ENCODE data around the gene BCAR1.
"Not testable (repeated sequence)": the region's sequence is repeated elsewhere in the genome, so short reads cannot be mapped to it uniquely, and the experiment has no call there.

Gene BCAR1

GRCh38 chr16:75246504-75247205 lies 4.8 kb downstream of the BCAR1 start:
- TF ChIP-seq, protein P1, sequence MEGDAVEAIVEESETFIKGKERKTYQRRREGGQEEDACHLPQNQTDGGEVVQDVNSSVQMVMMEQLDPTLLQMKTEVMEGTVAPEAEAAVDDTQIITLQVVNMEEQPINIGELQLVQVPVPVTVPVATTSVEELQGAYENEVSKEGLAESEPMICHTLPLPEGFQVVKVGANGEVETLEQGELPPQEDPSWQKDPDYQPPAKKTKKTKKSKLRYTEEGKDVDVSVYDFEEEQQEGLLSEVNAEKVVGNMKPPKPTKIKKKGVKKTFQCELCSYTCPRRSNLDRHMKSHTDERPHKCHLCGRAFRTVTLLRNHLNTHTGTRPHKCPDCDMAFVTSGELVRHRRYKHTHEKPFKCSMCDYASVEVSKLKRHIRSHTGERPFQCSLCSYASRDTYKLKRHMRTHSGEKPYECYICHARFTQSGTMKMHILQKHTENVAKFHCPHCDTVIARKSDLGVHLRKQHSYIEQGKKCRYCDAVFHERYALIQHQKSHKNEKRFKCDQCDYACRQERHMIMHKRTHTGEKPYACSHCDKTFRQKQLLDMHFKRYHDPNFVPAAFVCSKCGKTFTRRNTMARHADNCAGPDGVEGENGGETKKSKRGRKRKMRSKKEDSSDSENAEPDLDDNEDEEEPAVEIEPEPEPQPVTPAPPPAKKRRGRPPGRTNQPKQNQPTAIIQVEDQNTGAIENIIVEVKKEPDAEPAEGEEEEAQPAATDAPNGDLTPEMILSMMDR (IDR thresholded peaks at IDR 0.05; ENCODE audit: low read depth, low read length) = no peak
- DNase-seq (ENCODE audit: extremely low read depth, low read depth) = no peak

DNA sequence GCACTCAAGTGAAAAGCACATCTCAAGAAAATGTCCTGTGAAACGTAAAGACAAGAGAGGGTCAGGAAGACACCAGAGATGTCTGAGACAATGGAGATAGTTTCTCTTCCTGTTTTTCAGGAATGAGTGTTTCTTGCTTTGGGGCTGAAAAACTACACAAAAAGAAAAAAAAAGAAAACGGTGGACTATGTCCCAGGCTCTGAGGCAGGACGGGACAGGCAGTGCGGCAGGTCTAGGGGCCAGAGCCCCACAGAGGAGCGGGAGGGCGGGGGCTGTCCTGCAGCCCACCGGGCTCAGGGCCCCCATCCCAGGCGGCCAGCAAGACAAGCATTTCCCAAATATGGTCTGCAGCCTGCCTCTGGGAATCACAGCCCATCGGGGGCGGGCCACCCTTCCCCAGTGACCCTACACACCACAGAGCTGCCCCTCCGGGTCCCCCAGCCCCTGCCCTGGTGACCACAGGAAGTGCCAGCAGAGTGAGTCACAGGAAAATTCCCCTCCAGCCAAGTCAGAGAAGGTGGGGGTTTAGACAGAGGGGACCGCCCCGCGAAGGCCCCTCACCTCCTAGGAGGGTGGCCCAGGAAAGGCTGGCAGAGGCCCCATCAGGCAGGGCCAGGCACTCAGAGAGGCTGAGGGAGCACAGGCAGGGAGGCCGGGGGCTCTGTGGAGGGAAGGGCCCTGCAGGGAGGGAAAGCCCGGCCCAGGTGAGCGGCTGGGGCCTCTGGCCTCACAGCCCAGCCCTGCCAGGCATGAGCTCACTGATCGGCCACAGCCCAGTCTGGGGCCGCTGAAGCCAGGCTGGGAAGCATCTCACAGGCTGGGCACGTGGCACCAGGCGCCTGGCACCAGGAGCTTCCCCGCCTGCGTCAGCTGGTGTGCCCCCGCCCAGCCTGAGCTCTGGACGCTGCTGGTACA lies 6.3 kb downstream of the BCAR1 start:
- DNase-seq (ENCODE audit: extremely low read depth, low read depth) = peak; percentile 87
- TF ChIP-seq, protein P1 (IDR thresholded peaks at IDR 0.05; ENCODE audit: low read depth, low read length) = no peak

GRCh38 chr16:75244225-75244809 lies 7.1 kb downstream of the BCAR1 start:
- no peak for DNase-seq (ENCODE audit: extremely low read depth, low read depth)

DNA sequence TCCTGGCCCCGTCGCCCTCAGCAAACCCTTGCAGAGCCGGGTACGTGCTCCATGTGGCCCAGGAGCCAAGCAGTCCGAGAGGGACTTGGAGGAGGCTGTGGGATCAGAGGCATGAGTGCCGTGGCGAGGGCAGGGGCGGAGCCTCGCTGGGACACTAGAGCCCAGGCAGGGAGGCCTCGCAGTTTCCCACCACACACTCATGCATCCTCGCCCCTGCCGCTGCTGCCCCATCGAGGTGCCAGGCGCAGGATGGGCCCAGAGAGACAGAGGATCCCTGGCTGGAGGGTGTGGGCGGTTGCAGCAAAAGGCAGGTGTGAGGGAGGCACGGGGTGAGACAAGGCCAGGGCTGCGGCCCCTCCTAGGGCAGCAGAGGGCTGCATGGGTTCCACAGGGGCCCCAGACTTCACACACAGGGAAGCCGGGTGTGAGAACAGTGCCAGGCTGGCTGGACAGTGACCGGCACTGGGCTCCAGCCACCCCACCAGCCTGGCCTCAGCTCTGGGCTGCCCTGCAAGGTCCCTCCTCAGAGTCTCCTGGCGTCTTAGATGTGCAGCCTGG lies 7.7 kb downstream of the BCAR1 start:
- DNase-seq (ENCODE audit: extremely low read depth, low read depth) = no peak
- TF ChIP-seq, protein P1 (IDR thresholded peaks at IDR 0.05; ENCODE audit: low read depth, low read length) = no peak

More at GRCh38 chr16:75244225-75244809, 7.1 kb downstream of the BCAR1 start:
- TF ChIP-seq, protein P1 (IDR thresholded peaks at IDR 0.05; ENCODE audit: low read depth, low read length) = no peak

GRCh38 chr16:75242436-75243078 lies 8.9 kb downstream of the BCAR1 start:
- not testable (repeated sequence) for DNase-seq (ENCODE audit: extremely low read depth, low read depth)

DNA sequence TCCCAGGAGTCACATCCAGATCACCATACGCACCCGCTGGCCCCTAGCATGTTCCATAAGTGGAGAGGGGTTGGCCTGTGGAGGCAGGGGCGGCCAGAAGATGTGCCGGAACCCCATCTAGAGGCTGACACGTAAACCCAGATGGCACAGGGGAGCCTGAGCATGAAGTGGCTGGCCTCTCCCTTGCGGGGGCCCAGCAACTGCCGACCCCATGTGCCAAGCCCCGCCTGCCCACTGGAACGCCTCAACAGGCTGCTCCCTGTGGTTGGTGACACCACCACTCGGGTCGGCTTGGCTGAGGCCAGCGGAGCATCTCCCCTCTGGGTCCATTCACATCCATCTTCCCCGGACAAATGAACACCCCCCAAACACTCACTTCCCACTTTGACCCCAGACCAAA lies 9.5 kb downstream of the BCAR1 start:
- TF ChIP-seq, protein P1 (IDR thresholded peaks at IDR 0.05; ENCODE audit: low read depth, low read length) = no peak

DNA sequence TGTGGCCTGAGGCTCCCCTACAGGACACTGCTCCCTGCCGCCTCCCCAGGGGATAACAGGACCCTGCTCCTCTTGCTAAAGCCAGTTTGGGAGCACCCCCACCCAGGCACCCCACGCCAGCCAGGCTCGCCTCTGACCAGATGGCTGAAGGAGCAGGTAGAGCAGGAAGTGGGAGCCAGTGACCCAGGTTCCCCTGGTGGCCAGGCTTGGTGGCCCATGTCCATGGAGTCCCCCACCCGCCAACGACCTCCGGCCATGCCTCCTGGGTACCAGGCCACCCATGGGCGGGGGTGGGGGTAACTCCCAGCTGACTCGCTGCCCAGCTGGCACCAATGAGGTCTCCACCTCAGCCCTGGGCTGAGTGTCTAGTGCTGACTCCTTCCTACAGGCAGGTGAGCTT lies 10.0 kb downstream of the BCAR1 start:
- TF ChIP-seq, protein P1 (IDR thresholded peaks at IDR 0.05; ENCODE audit: low read depth, low read length) = no peak
- no peak for DNase-seq (ENCODE audit: extremely low read depth, low read depth)

More for the DNA sequence above, 9.5 kb downstream of the BCAR1 start:
- no peak for DNase-seq (ENCODE audit: extremely low read depth, low read depth)

- not testable (repeated sequence) for DNase-seq (ENCODE audit: extremely low read depth, low read depth)
Observed at GRCh38 chr16:75240633-75241032, 10.8 kb downstream of the BCAR1 start.

Measured in AG09319 (cell line).